Smooth muscle cell (in vitro differentiated cells): ENCODE results near the gene PREX1. TPM values are rescaled to one million over a fixed set of nuclear protein-coding genes. Genes with fewer than 3 reads are reported as not detected.

ENCODE experiments used
- DNase-seq: peaks from one replicate; lab custom pipeline; 2025; ENCODE audit not compliant: unreplicated experiment; lab: John Stamatoyannopoulos, UW
- H2AFZ ChIP-seq: fragments of 200-600 bp; sonication (generic); 2 replicates; pipeline ENCODE4 v1.6.0; 2016; ENCODE audit warnings: antibody characterized with exemption, low read depth, mild to moderate bottlenecking
- H3F3A ChIP-seq: fragments of 200-600 bp; sonication (generic); 2 replicates; pipeline ENCODE4 v1.6.0; 2017; ENCODE audit warnings: antibody characterized with exemption, low read depth
- H3K27ac ChIP-seq: fragments of 200-600 bp; sonication (generic); 2 replicates; pipeline ENCODE4 v1.5.1; 2016; ENCODE audit warnings: low read depth, mild to moderate bottlenecking
- H3K27me3 ChIP-seq: fragments of 200-600 bp; sonication (generic); 2 replicates; pipeline ENCODE4 v1.6.1; 2016; ENCODE audit warnings: low read depth, mild to moderate bottlenecking
- H3K36me3 ChIP-seq: fragments of 200-600 bp; sonication (generic); 2 replicates; pipeline ENCODE4 v1.5.1; 2016; ENCODE audit warnings: low read depth
- H3K4me1 ChIP-seq: fragments of 200-600 bp; sonication (generic); 2 replicates; pipeline ENCODE4 v1.5.1; 2016; ENCODE audit warnings: low read depth
- H3K4me2 ChIP-seq: fragments of 200-600 bp; sonication (generic); 2 replicates; pipeline ENCODE4 v1.6.0; 2016; ENCODE audit warnings: mild to moderate bottlenecking
- H3K4me3 ChIP-seq: fragments of 200-600 bp; sonication (generic); 2 replicates; pipeline ENCODE4 v1.5.1; 2016; ENCODE audit warnings: mild to moderate bottlenecking
- H3K79me2 ChIP-seq: fragments of 200-600 bp; sonication (generic); 2 replicates; pipeline ENCODE4 v1.6.0; 2016; ENCODE audit warnings: low read depth, mild to moderate bottlenecking
- H3K9ac ChIP-seq: fragments of 200-600 bp; sonication (generic); 2 replicates; pipeline ENCODE4 v1.6.0; 2016; ENCODE audit warnings: low read depth
- H3K9me3 ChIP-seq: fragments of 200-600 bp; sonication (generic); replicated peaks from 2 replicates; pipeline ENCODE4 v1.5.1; 2016; ENCODE audit warnings: low read depth
- H4K20me1 ChIP-seq: fragments of 200-600 bp; sonication (generic); 2 replicates; pipeline ENCODE4 v1.6.0; 2016; ENCODE audit warnings: low read depth
- WGBS: methylation state at CpG from one replicate; pipeline ENCODE4 v1.1.7; 2016; ENCODE audit warnings: low lambda C conversion rate; 5-methylcytosine and 5-hydroxymethylcytosine counted together
- polyA plus RNA-seq: library from polyadenylated mRNA; unstranded; fragments of >200 nt; fragmentation: Nextera tagmentation; extraction: Ambion mirVana; gene quantifications from 2 replicates; pipeline ENCODE4 v1.2.1, GENCODE V29; 2016
- total RNA-seq: library from RNA; depleted of rRNA; stranded (reverse); fragments of >200 nt; gene quantifications from 2 replicates; pipeline ENCODE4 v1.2.3, GENCODE V29; 2014
- TF ChIP-seq, protein P1 (sequence below): fragments of 200-600 bp; sonication (generic); IDR thresholded peaks from 2 replicates; pipeline ENCODE4 v1.5.1; 2017; ENCODE audit warnings: borderline replicate concordance, mild to moderate bottlenecking, antibody characterized with exemption; ENCODE audit not compliant: insufficient read depth, poor library complexity, severe bottlenecking

The PREX1 gene
- total and polyA plus RNA-seq, 2 experiments from 2014 or later, result 0.04 to 0.30 TPM

DNA sequence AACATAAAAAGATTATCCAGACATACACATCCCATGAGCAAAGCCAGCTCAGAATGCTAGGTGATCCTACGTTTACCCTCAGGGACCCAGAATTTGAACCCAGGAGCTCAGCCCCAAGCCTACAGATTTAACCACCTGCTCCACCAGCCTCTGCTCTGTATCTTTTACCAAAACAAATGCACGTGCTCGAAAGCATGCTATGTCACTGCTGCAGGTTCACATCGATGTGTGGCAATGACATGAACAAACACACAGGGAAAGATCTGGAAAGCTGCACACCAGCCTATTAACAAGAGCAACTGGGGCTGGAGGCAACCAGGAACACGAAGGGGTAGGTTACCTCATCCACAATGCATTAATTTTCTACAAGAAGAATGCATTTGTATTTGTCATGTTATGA, 32.1 kb downstream of the PREX1 start:
- DNase-seq, result no peak
- 89% methylated on average over 5 of the region's 5 CpGs for WGBS
- no peaks in the 10 kb centered on the region for H3K79me2 ChIP-seq

DNA sequence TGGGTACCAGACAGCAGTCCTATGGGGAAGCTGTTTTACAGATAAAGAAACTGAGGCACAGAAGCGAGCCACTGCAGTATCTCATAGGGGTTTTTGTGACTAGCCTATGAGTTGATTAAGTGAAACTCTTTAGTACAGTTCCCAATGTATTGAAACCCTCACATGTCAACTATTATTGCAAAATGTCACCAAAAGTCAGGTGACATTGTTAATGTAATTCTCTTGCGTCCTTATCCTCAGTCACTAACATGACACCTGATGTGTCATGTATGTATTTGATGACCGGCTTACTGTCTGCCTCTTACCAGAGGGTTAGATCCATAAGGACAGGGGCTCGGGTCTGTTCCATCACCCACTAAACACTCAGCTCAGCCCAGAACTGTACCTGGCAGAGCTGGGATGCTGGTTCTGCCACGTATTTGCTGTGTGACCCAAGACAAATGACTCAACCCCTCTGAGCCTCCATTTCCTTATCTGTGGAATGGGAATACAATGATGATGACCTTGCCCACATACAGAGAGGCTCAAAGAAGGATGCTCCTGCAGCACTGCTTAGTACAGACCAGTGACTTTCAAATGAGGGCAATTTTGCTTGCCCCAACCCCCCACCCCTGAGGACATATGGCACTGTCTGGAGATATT, 32.9 kb downstream of the PREX1 start:
- Histone ChIP-seq H3K27me3 (no peaks in the 10 kb centered on the region), H3K9me3 (no peaks in the 10 kb centered on the region), H3K79me2 (no peaks in the 10 kb centered on the region), H2AFZ (no peak overlapping the region), H3K36me3 (no peaks in the 10 kb centered on the region), H4K20me1 (no peaks in the 10 kb centered on the region), H3K4me1 (peaks cover 18% of the 10 kb centered on the region), H3F3A (no peaks in the 10 kb centered on the region), H3K4me2 (no peak overlapping the region), H3K9ac (no peak overlapping the region), H3K27ac (no peak overlapping the region), H3K4me3 (no peak overlapping the region)
- TF ChIP-seq, protein P1, sequence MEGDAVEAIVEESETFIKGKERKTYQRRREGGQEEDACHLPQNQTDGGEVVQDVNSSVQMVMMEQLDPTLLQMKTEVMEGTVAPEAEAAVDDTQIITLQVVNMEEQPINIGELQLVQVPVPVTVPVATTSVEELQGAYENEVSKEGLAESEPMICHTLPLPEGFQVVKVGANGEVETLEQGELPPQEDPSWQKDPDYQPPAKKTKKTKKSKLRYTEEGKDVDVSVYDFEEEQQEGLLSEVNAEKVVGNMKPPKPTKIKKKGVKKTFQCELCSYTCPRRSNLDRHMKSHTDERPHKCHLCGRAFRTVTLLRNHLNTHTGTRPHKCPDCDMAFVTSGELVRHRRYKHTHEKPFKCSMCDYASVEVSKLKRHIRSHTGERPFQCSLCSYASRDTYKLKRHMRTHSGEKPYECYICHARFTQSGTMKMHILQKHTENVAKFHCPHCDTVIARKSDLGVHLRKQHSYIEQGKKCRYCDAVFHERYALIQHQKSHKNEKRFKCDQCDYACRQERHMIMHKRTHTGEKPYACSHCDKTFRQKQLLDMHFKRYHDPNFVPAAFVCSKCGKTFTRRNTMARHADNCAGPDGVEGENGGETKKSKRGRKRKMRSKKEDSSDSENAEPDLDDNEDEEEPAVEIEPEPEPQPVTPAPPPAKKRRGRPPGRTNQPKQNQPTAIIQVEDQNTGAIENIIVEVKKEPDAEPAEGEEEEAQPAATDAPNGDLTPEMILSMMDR, result no peak
- DNase-seq, result no peak
- WGBS, result 77% methylated on average over 5 of the region's 5 CpGs

More for the DNA sequence above, 32.1 kb downstream of the PREX1 start:
- peaks cover 18% of the 10 kb centered on the region for H3K4me1 ChIP-seq
- H3K27me3 ChIP-seq, result no peaks in the 10 kb centered on the region
- no peaks in the 10 kb centered on the region for H4K20me1 ChIP-seq
- no peak overlapping the region for H3K27ac ChIP-seq
- no peak overlapping the region for H3K9ac ChIP-seq
- no peak overlapping the region for H2AFZ ChIP-seq
- no peak overlapping the region for H3K4me3 ChIP-seq
- no peaks in the 10 kb centered on the region for H3K9me3 ChIP-seq
- no peak overlapping the region for H3K4me2 ChIP-seq
- TF ChIP-seq, protein P1, result no peak
- H3F3A ChIP-seq, result no peaks in the 10 kb centered on the region
- no peaks in the 10 kb centered on the region for H3K36me3 ChIP-seq

DNA sequence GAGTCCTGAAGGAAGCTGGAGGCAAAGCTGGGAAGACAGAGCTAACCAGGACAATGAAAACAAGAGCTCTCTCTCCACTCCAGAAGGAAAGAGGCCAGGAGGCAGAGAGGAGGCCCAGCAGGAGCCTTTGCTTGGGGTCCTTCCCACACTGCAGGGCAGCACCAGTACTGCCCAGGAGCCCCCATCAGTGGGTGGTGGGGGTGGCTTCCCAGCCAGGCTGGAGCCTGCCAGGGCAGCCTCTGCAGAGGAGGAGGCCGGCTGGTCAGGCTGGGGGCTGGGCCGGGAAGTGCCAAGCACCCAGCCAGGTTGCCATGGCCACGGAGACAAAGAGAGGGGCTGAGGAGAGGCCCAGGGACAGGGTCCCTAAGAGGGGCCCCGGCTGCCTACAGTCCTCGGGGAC, 33.4 kb downstream of the PREX1 start:
- Histone ChIP-seq H3K4me1 (peaks cover 18% of the 10 kb centered on the region), H3K4me3 (no peak overlapping the region)

More for the DNA sequence above, 33.4 kb downstream of the PREX1 start:
- TF ChIP-seq, protein P1, result no peak
- H3K27ac ChIP-seq, result no peak overlapping the region
- H3K9me3 ChIP-seq, result no peaks in the 10 kb centered on the region
- H3K79me2 ChIP-seq, result no peaks in the 10 kb centered on the region
- H3K27me3 ChIP-seq, result no peaks in the 10 kb centered on the region
- no peaks in the 10 kb centered on the region for H4K20me1 ChIP-seq
- WGBS, result 68% methylated on average over 5 of the region's 5 CpGs
- no peaks in the 10 kb centered on the region for H3F3A ChIP-seq
- H3K9ac ChIP-seq, result no peak overlapping the region
- H3K36me3 ChIP-seq, result no peaks in the 10 kb centered on the region
- no peak for DNase-seq
- no peak overlapping the region for H3K4me2 ChIP-seq
- H2AFZ ChIP-seq, result no peak overlapping the region
